ENCODE data around the gene JAM2. TPM values are rescaled to one million over a fixed set of nuclear protein-coding genes. Genes with fewer than 3 reads are reported as not detected.
A peak's percentile ranks its signal among the peaks of the same experiment; 100 is the strongest.

Gene JAM2
- total and polyA plus RNA-seq, 10 of the 15 experiments (the other 5 are each of a cell fraction or from before 2014, with no cell fraction given) = 2.1 to 30.4 (median 8.6) TPM

- no peaks in the 10 kb centered on the region for H4K20me1 ChIP-seq (ENCODE audit: control insufficient read depth, insufficient read depth)
- SMC1A ChIA-PET (ENCODE audit: uncharacterized antibody, unreplicated experiment) = interaction anchor here (0.8 to 0.9 kb wide), 3 partner anchors 17 to 319 kb away, joined by 3 read pairs; no protein-coding TSS in a partner anchor
- peak within 1 kb of the TSS; percentile 97 for H3K27ac ChIP-seq (ENCODE audit: control insufficient read depth, insufficient read depth)
- H3K4me1 ChIP-seq (ENCODE audit: control insufficient read depth, insufficient read depth, low read length) = peaks cover 26% of the 10 kb centered on the region
- intact Hi-C loops (cut with micrococcal nuclease; ENCODE audit: unreplicated experiment) = loop anchor here (1.0 to 10.0 kb wide), 4 partner anchors 128 to 430 kb away; partner anchors contain the start of gene MRPL39
- H3K4me3 ChIP-seq = peak within 1 kb of the TSS; percentile 98
- WGBS (ENCODE audit: insufficient coverage, insufficient replicate concordance, low lambda C conversion rate, missing lambda C conversion rate) = under 1% methylated on average over 62 of the region's 64 CpGs
- peak within 1 kb of the TSS; percentile 91 for H3K9ac ChIP-seq (ENCODE audit: control insufficient read depth, insufficient read depth, low read length)
- ATAC-seq (peak; percentile 90), DNase-seq (ENCODE audit: low read depth, low spot score) (peak; percentile 97), FAIRE-seq (peak; percentile 99)
- peaks cover 91% of the 10 kb centered on the region for H3K79me2 ChIP-seq (ENCODE audit: control insufficient read depth, insufficient read depth, low read length)
- no peaks in the 10 kb centered on the region for H3K36me3 ChIP-seq (ENCODE audit: control insufficient read depth in 2 of 2, insufficient read depth in 2 of 2, low read length in 1 of 2)
- no peaks in the 10 kb centered on the region for H3K9me3 ChIP-seq (replicated peaks; ENCODE audit: control insufficient read depth, insufficient read depth, low read length)
- no peaks in the 10 kb centered on the region for H3K27me3 ChIP-seq (replicated peaks in 1 of 2; ENCODE audit: control insufficient read depth in 2 of 2, insufficient read depth in 2 of 2, low read length in 1 of 2)
- H2AFZ ChIP-seq (ENCODE audit: control insufficient read depth, low read depth, low read length) = peak within 1 kb of the TSS; percentile 95
- BruUV-seq (replicated peaks) = no TSS peak
- in situ Hi-C loops (cut with MboI) = loop anchor here (5.0 to 10.0 kb wide), 2 partner anchors 128 to 320 kb away; partner anchors contain the start of gene MRPL39
- CTCF ChIA-PET = interaction anchor here (1.3 to 1.7 kb wide), 3 partner anchors 23 to 129 kb away, joined by 5 to 11 read pairs (median 7); no protein-coding TSS in a partner anchor
- H3K4me2 ChIP-seq (ENCODE audit: control insufficient read depth, insufficient read depth) = peak within 1 kb of the TSS; percentile 97
- POLR2A ChIA-PET = interaction anchor here (1.0 to 2.2 kb wide), 4 partner anchors 10 to 314 kb away, joined by 3 to 12 read pairs (median 3); no protein-coding TSS in a partner anchor
- RAD21 ChIA-PET (ENCODE audit: unreplicated experiment) = interaction anchor here (0.7 to 1.5 kb wide), 6 partner anchors 9 to 311 kb away, joined by 3 to 4 read pairs (median 4); partner anchors contain the start of genes JAM2 and MRPL39
- TF ChIP-seq CEBPB (IDR thresholded peaks at IDR 0.05; ENCODE audit: borderline replicate concordance in 1 of 2, low read depth in 2 of 2, low read length in 2 of 2) (peak in 1 of 2 experiments; percentile 9; a peak in 1 of 4 replicates), MTA3 (IDR thresholded peaks at IDR 0.05; ENCODE audit: borderline replicate concordance, low read length) (no peak; the same call in 1 of the 2 replicates), SREBF2 (IDR thresholded peaks at IDR 0.05; ENCODE audit: low read length) (peak; percentile 69), ZNF592 (IDR thresholded peaks at IDR 0.05) (no peak), ESRRA (IDR thresholded peaks at IDR 0.05; ENCODE audit: low read length) (peak; percentile 22; the same call in 1 of the 2 replicates), SIN3A (IDR thresholded peaks at IDR 0.05; ENCODE audit: low read depth, low read length) (peak; percentile 68), NFXL1 (IDR thresholded peaks at IDR 0.05; ENCODE audit: borderline replicate concordance) (no peak), CBX3 (IDR thresholded peaks at IDR 0.05; ENCODE audit: borderline replicate concordance, low read depth) (no peak), PML (IDR thresholded peaks at IDR 0.05; ENCODE audit: low read length) (peak; percentile 80; the same call in 1 of the 2 replicates), EGR1 (IDR thresholded peaks at IDR 0.05; ENCODE audit: borderline replicate concordance in 1 of 2, low read depth in 2 of 2, low read length in 2 of 2) (peak; percentile 82 to 97), MYB (IDR thresholded peaks at IDR 0.05; ENCODE audit: borderline replicate concordance, low read depth, low read length) (peak; percentile 63; the same call in 1 of the 2 replicates), RCOR1 (conservative IDR thresholded peaks at IDR 0.05; ENCODE audit: low read depth, low read length) (0 out of 2 replicates have a peak, but pooled peaks have one; percentile 29)
- TF ChIP-seq, protein P1, sequence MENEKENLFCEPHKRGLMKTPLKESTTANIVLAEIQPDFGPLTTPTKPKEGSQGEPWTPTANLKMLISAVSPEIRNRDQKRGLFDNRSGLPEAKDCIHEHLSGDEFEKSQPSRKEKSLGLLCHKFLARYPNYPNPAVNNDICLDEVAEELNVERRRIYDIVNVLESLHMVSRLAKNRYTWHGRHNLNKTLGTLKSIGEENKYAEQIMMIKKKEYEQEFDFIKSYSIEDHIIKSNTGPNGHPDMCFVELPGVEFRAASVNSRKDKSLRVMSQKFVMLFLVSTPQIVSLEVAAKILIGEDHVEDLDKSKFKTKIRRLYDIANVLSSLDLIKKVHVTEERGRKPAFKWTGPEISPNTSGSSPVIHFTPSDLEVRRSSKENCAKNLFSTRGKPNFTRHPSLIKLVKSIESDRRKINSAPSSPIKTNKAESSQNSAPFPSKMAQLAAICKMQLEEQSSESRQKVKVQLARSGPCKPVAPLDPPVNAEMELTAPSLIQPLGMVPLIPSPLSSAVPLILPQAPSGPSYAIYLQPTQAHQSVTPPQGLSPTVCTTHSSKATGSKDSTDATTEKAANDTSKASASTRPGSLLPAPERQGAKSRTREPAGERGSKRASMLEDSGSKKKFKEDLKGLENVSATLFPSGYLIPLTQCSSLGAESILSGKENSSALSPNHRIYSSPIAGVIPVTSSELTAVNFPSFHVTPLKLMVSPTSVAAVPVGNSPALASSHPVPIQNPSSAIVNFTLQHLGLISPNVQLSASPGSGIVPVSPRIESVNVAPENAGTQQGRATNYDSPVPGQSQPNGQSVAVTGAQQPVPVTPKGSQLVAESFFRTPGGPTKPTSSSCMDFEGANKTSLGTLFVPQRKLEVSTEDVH (IDR thresholded peaks at IDR 0.05; ENCODE audit: low read depth, partially characterized antibody) = peak; percentile 96
- TF ChIP-seq, protein P2, sequence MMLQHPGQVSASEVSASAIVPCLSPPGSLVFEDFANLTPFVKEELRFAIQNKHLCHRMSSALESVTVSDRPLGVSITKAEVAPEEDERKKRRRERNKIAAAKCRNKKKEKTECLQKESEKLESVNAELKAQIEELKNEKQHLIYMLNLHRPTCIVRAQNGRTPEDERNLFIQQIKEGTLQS (IDR thresholded peaks at IDR 0.05; ENCODE audit: borderline replicate concordance, extremely low read depth, low read depth, low read length) = no peak
Measured at GRCh38 chr21:25734904-25735645, 96.0 kb downstream of the JAM2 start, which contains the start of the genes ATP5PF and GABPA. Gene ATP5PF, minus strand, starts transcription at chr21:25734904. Its CDS starts 5,110 bp downstream, at chr21:25729794. Gene GABPA, plus strand, starts transcription at chr21:25734972. Its CDS starts 6,627 bp downstream, at chr21:25741599.
